ENCODE measurements around the gene USP11.

Gene USP11

GRCh38 chrX:47234583-47234982 lies 1.8 kb downstream of the USP11 start:
- H3K36me3 ChIP-seq (ENCODE audit: low read depth), result peaks cover 5% of the 10 kb centered on the region; the same call in 1 of the 2 replicates
- DNase-seq (ENCODE audit: low spot score), result no peak
- no peak overlapping the region for H3K27ac ChIP-seq (ENCODE audit: poor library complexity, severe bottlenecking)
- TF ChIP-seq CTCF (IDR thresholded peaks at IDR 0.05; ENCODE audit: poor library complexity, severe bottlenecking), result no peak
- H3K9me3 ChIP-seq (ENCODE audit: severe bottlenecking), result no peaks in the 10 kb centered on the region
- no peaks in the 10 kb centered on the region for H3K27me3 ChIP-seq (ENCODE audit: insufficient read depth, poor library complexity, severe bottlenecking)
- H3K4me3 ChIP-seq (ENCODE audit: severe bottlenecking), result peak overlapping the region; percentile 87
- no peak for ATAC-seq (ENCODE audit: low read depth)
- H3K4me1 ChIP-seq (ENCODE audit: insufficient read depth, poor library complexity, severe bottlenecking), result peaks cover 3% of the 10 kb centered on the region

GRCh38 chrX:47235691-47236103 lies 2.9 kb downstream of the USP11 start:
- ATAC-seq (ENCODE audit: low read depth), result no peak
- Histone ChIP-seq H3K9me3 (ENCODE audit: severe bottlenecking) (no peaks in the 10 kb centered on the region), H3K4me3 (ENCODE audit: severe bottlenecking) (no peak overlapping the region), H3K4me1 (ENCODE audit: insufficient read depth, poor library complexity, severe bottlenecking) (peaks cover 3% of the 10 kb centered on the region), H3K27ac (ENCODE audit: poor library complexity, severe bottlenecking) (no peak overlapping the region), H3K36me3 (ENCODE audit: low read depth) (peaks cover 5% of the 10 kb centered on the region; the same call in 1 of the 2 replicates), H3K27me3 (ENCODE audit: insufficient read depth, poor library complexity, severe bottlenecking) (no peaks in the 10 kb centered on the region)
- no peak for DNase-seq (ENCODE audit: low spot score)
- no peak for TF ChIP-seq CTCF (IDR thresholded peaks at IDR 0.05; ENCODE audit: poor library complexity, severe bottlenecking)

DNA sequence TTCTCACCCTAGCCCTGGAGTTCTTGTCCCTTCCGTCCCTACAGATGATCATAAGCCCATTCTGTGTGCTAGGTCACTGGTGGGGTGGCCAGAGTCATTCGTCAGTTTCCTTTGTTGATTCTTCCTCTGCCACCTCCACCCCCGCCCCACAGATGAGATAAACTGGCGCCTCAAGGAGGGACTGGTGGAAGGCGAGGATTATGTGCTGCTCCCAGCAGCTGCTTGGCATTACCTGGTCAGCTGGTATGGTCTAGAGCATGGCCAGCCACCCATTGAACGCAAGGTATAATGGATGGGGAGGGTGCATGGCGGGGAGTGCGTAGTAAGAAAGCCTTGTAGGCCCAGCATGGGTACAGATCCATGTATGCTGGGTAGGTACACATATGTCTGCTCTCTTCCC lies 6.4 kb downstream of the USP11 start:
- no peak for DNase-seq (ENCODE audit: low spot score)
- no peak overlapping the region for H3K27ac ChIP-seq (ENCODE audit: poor library complexity, severe bottlenecking)
- no peaks in the 10 kb centered on the region for H3K4me1 ChIP-seq (ENCODE audit: insufficient read depth, poor library complexity, severe bottlenecking)
- no peak for ATAC-seq (ENCODE audit: low read depth)
- no peaks in the 10 kb centered on the region for H3K9me3 ChIP-seq (ENCODE audit: severe bottlenecking)
- peaks cover 5% of the 10 kb centered on the region; the same call in 1 of the 2 replicates for H3K36me3 ChIP-seq (ENCODE audit: low read depth)
- no peak overlapping the region for H3K4me3 ChIP-seq (ENCODE audit: severe bottlenecking)
- H3K27me3 ChIP-seq (ENCODE audit: insufficient read depth, poor library complexity, severe bottlenecking), result no peaks in the 10 kb centered on the region
- TF ChIP-seq CTCF (IDR thresholded peaks at IDR 0.05; ENCODE audit: poor library complexity, severe bottlenecking), result no peak

GRCh38 chrX:47239898-47240545 lies 7.2 kb downstream of the USP11 start:
- no peak overlapping the region for H3K4me3 ChIP-seq (ENCODE audit: severe bottlenecking)
- TF ChIP-seq CTCF (IDR thresholded peaks at IDR 0.05; ENCODE audit: poor library complexity, severe bottlenecking), result no peak

DNA sequence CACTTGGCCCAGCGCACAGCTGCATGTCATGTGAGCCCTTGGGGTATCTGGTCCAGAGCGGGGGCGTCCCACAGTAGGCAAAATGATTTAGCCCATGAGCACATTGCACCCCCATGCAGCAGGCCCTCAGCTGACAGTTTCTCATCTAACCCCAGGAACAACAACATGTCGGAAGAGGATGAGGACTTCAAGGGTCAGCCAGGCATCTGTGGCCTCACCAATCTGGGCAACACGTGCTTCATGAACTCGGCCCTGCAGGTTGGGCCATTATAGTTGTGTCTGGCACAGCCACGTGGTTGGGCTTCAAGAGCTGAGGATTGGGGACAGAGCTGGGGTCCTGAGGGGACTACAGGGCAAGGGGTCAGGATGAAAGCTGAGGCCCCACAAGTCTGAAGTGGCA lies 7.8 kb downstream of the USP11 start:
- H3K36me3 ChIP-seq (ENCODE audit: low read depth), result peaks cover 2% of the 10 kb centered on the region; the same call in 1 of the 2 replicates
- TF ChIP-seq CTCF (IDR thresholded peaks at IDR 0.05; ENCODE audit: poor library complexity, severe bottlenecking), result no peak
- no peak overlapping the region for H3K4me3 ChIP-seq (ENCODE audit: severe bottlenecking)
- no peaks in the 10 kb centered on the region for H3K4me1 ChIP-seq (ENCODE audit: insufficient read depth, poor library complexity, severe bottlenecking)
- no peak for DNase-seq (ENCODE audit: low spot score)
- ATAC-seq (ENCODE audit: low read depth), result no peak
- no peaks in the 10 kb centered on the region for H3K27me3 ChIP-seq (ENCODE audit: insufficient read depth, poor library complexity, severe bottlenecking)
- H3K27ac ChIP-seq (ENCODE audit: poor library complexity, severe bottlenecking), result no peak overlapping the region
- no peaks in the 10 kb centered on the region for H3K9me3 ChIP-seq (ENCODE audit: severe bottlenecking)

More at GRCh38 chrX:47239898-47240545, 7.2 kb downstream of the USP11 start:
- no peak for ATAC-seq (ENCODE audit: low read depth)
- no peaks in the 10 kb centered on the region for H3K4me1 ChIP-seq (ENCODE audit: insufficient read depth, poor library complexity, severe bottlenecking)
- no peaks in the 10 kb centered on the region for H3K27me3 ChIP-seq (ENCODE audit: insufficient read depth, poor library complexity, severe bottlenecking)
- DNase-seq (ENCODE audit: low spot score), result no peak
- H3K27ac ChIP-seq (ENCODE audit: poor library complexity, severe bottlenecking), result no peak overlapping the region
- no peaks in the 10 kb centered on the region for H3K9me3 ChIP-seq (ENCODE audit: severe bottlenecking)
- H3K36me3 ChIP-seq (ENCODE audit: low read depth), result peaks cover 5% of the 10 kb centered on the region; the same call in 1 of the 2 replicates
